ENCODE measurements around the gene UBN1.
"Not testable (repeated sequence)": the region's sequence is repeated elsewhere in the genome, so short reads cannot be mapped to it uniquely, and the experiment has no call there.

The UBN1 gene

DNA sequence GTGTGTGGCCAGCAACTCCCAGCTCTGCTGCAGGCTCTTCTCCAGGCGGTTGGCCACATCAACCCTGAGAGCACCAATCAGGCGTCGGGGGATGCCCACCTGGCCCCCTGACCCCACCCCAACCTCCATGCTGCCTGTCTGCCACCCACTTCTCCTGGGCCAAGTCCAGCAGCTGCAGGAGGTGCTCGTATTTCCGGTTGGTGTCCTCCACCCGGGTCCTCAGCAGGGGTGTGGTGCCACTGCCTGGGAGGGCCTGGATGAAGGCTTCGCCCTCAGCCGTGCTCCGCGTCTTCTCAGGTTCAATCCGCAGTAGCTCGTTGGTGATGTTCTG is 44.6 kb downstream of the UBN1 start:
- H3K4me3 ChIP-seq (ENCODE audit: control insufficient read depth, low read depth, low read length), result no peak overlapping the region
- TF ChIP-seq, protein P1, sequence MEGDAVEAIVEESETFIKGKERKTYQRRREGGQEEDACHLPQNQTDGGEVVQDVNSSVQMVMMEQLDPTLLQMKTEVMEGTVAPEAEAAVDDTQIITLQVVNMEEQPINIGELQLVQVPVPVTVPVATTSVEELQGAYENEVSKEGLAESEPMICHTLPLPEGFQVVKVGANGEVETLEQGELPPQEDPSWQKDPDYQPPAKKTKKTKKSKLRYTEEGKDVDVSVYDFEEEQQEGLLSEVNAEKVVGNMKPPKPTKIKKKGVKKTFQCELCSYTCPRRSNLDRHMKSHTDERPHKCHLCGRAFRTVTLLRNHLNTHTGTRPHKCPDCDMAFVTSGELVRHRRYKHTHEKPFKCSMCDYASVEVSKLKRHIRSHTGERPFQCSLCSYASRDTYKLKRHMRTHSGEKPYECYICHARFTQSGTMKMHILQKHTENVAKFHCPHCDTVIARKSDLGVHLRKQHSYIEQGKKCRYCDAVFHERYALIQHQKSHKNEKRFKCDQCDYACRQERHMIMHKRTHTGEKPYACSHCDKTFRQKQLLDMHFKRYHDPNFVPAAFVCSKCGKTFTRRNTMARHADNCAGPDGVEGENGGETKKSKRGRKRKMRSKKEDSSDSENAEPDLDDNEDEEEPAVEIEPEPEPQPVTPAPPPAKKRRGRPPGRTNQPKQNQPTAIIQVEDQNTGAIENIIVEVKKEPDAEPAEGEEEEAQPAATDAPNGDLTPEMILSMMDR (conservative IDR thresholded peaks at IDR 0.05; ENCODE audit: control insufficient read depth, insufficient read depth, low read depth, low read length), result no peak
- no peak for DNase-seq (ENCODE audit: low read depth)

DNA sequence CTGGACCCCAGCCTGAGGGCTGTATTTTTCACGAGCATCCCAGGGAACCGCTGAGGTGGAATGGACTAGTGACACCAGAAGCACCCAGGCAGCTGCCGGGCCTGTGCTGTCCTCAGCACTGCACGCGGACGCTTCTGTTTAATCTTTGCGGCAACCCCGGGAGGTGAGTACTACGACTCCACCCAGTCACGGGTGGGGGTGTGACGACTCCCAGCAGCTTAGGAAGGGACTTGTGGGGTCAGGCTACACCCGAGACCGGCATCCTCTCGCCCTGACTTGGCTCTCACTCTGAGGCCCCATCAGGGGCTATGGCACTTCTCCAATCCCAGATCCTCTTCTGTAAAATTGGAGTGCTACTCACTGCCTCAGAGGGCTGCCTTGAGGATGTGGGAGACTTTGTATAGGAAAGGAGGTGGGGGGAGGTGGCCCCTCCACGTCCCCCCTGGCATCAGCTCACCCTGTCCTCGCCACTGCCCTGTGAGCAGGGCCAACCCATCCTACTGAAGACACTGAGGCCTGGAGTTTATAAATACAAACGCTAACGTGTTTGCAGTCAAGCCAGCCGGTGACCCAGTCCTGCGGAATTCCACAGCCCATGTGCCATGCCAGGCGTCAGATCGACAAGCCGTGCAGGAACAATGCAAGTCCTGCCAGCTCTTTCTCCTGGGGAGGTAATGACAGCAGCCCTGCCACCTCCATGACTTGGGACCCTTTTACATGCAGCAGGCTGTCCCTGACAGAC is 45.3 kb downstream of the UBN1 start:
- no peak overlapping the region for H3K4me3 ChIP-seq (ENCODE audit: control insufficient read depth, low read depth, low read length)
- peak; percentile 26 for DNase-seq (ENCODE audit: low read depth)
- TF ChIP-seq, protein P1 (conservative IDR thresholded peaks at IDR 0.05; ENCODE audit: control insufficient read depth, insufficient read depth, low read depth, low read length), result no peak

- DNase-seq (ENCODE audit: low read depth), result no peak
- TF ChIP-seq, protein P1 (conservative IDR thresholded peaks at IDR 0.05; ENCODE audit: control insufficient read depth, insufficient read depth, low read depth, low read length), result no peak
- H3K4me3 ChIP-seq (ENCODE audit: control insufficient read depth, low read depth, low read length), result no peak overlapping the region
These were observed 46.0 kb downstream of the UBN1 start for GRCh38 chr16:4893103-4893862.

GRCh38 chr16:4894276-4895150 is 47.2 kb downstream of the UBN1 start:
- H3K4me3 ChIP-seq (ENCODE audit: control insufficient read depth, low read depth, low read length), result no peak overlapping the region
- DNase-seq (ENCODE audit: low read depth), result no peak
- TF ChIP-seq, protein P1 (conservative IDR thresholded peaks at IDR 0.05; ENCODE audit: control insufficient read depth, insufficient read depth, low read depth, low read length), result no peak

- no peak overlapping the region for H3K4me3 ChIP-seq (ENCODE audit: control insufficient read depth, low read depth, low read length)
- no peak for DNase-seq (ENCODE audit: low read depth)
- TF ChIP-seq, protein P1 (conservative IDR thresholded peaks at IDR 0.05; ENCODE audit: control insufficient read depth, insufficient read depth, low read depth, low read length), result no peak
These were observed 48.1 kb downstream of the UBN1 start for GRCh38 chr16:4895366-4895765.

DNA sequence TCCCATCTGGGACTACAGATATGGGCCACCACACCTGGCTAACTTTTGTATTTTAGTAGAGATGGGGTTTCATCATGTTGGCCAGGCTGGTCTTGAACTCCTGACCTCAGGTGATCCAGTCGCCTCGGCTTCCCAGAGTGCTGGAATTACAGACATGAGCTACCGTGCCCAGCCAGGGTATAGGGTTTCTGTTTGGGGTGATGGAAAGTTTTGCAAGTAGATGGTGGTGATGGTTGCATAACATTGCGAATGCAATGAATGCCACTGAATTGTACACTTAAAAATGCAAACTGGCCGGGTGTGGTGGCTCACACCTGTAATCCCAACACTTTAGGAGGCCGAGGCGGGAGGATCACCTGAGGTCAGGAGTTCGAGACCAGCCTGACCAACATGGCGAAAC is 49.5 kb downstream of the UBN1 start:
- DNase-seq (ENCODE audit: low read depth); H3K4me3 ChIP-seq (ENCODE audit: control insufficient read depth, low read depth, low read length): not testable (repeated sequence)

GRCh38 chr16:4897328-4897727 is 50.0 kb downstream of the UBN1 start:
- no peak overlapping the region for H3K4me3 ChIP-seq (ENCODE audit: control insufficient read depth, low read depth, low read length)
- TF ChIP-seq, protein P1 (conservative IDR thresholded peaks at IDR 0.05; ENCODE audit: control insufficient read depth, insufficient read depth, low read depth, low read length), result no peak
- no peak for DNase-seq (ENCODE audit: low read depth)

All from fibroblast of mammary gland (primary cell).